Measurements from ENCODE around the gene PEAK1. TPM values are rescaled to one million over a fixed set of nuclear protein-coding genes. Genes with fewer than 3 reads are reported as not detected.

PEAK1 gene
- total and polyA plus RNA-seq, 2 donors (not counting 3 experiments of a cell fraction or from before 2014, with no cell fraction given), result 17.9 to 91.9 TPM

DNA sequence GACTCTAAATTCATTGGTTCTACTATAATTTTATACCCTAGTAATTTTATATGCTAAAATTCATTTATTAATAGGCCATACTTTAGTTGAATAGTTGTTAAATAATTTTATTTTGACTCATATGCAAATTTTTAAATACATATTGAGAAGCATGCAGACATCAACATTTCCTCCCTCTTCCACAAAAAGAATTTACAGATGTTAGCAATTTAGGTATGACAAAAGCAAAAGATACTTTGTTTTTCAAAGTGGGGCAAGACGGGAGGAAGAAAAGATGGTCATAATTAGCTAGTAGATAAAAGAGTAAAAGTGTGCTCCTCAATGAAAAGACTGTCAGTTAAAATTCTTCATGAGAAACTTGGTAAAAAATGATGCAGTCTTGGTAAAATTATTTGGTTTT, 200.1 kb downstream of the PEAK1 start:
- H3K9ac ChIP-seq (replicated peaks; ENCODE audit: extremely low read depth, insufficient read depth, low read length), result no peak overlapping the region
- no peaks in the 10 kb centered on the region for H3K36me3 ChIP-seq (ENCODE audit: control insufficient read depth in 2 of 2, extremely low read depth in 1 of 2, insufficient read depth in 2 of 2, low read length in 2 of 2)
- H3K4me2 ChIP-seq (ENCODE audit: insufficient read depth, low read length), result no peak overlapping the region
- TF ChIP-seq JUN (IDR thresholded peaks at IDR 0.05; ENCODE audit: borderline replicate concordance, insufficient read depth, insufficient read length, low read depth) (no peak), FOS (IDR thresholded peaks at IDR 0.05; ENCODE audit: borderline replicate concordance, insufficient read depth, low read length) (no peak), MAX (IDR thresholded peaks at IDR 0.05; ENCODE audit: insufficient read depth, insufficient read length) (no peak), EZH2 (IDR thresholded peaks at IDR 0.05; ENCODE audit: borderline replicate concordance, low read depth, low read length, severe bottlenecking) (no peak), POLR2A (IDR thresholded peaks at IDR 0.05; ENCODE audit: low read depth, low read length) (no peak), GATA2 (IDR thresholded peaks at IDR 0.05; ENCODE audit: insufficient read depth, insufficient read length, low read depth, low read length) (no peak), MYC (IDR thresholded peaks at IDR 0.05; ENCODE audit: low read depth, low read length) (no peak), POLR2AphosphoS5 (IDR thresholded peaks at IDR 0.05; ENCODE audit: insufficient read depth, low read depth, low read length) (no peak)
- TF ChIP-seq, protein P1, sequence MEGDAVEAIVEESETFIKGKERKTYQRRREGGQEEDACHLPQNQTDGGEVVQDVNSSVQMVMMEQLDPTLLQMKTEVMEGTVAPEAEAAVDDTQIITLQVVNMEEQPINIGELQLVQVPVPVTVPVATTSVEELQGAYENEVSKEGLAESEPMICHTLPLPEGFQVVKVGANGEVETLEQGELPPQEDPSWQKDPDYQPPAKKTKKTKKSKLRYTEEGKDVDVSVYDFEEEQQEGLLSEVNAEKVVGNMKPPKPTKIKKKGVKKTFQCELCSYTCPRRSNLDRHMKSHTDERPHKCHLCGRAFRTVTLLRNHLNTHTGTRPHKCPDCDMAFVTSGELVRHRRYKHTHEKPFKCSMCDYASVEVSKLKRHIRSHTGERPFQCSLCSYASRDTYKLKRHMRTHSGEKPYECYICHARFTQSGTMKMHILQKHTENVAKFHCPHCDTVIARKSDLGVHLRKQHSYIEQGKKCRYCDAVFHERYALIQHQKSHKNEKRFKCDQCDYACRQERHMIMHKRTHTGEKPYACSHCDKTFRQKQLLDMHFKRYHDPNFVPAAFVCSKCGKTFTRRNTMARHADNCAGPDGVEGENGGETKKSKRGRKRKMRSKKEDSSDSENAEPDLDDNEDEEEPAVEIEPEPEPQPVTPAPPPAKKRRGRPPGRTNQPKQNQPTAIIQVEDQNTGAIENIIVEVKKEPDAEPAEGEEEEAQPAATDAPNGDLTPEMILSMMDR (IDR thresholded peaks at IDR 0.05; ENCODE audit: extremely low read depth in 1 of 2, insufficient read depth in 1 of 2, low read depth in 1 of 2, low read length in 2 of 2), result no peak
- CTCF ChIA-PET, result interaction anchor here (1.2 kb wide), 1 partner anchor 324 kb away, joined by 3 read pairs; no protein-coding TSS in a partner anchor
- DNase-seq (ENCODE audit: low read depth, low spot score) (no peak), FAIRE-seq (no peak)
- H3K4me3 ChIP-seq (replicated peaks in 1 of 3; ENCODE audit: insufficient read depth in 1 of 3, low read depth in 1 of 3, low read length in 3 of 3), result no peak overlapping the region
- H2AFZ ChIP-seq (ENCODE audit: low read depth, low read length), result no peak overlapping the region
- no peaks in the 10 kb centered on the region for H4K20me1 ChIP-seq (replicated peaks; ENCODE audit: control insufficient read depth, extremely low read depth, insufficient read depth, low read length)
- dilution Hi-C loops (cut with MboI; ENCODE audit: extremely low pct_ligation_motif_present, low sequenced_read_pairs), result no loop called here
- intact Hi-C loops (cut with micrococcal nuclease), result no loop called here
- H3K79me2 ChIP-seq (ENCODE audit: control insufficient read depth, insufficient read depth, low read length), result no peaks in the 10 kb centered on the region
- H3K9me3 ChIP-seq (replicated peaks; ENCODE audit: control insufficient read depth, insufficient read depth, low read length), result no peaks in the 10 kb centered on the region
- H3K4me1 ChIP-seq (ENCODE audit: control insufficient read depth, extremely low read depth, insufficient read depth, low read length), result peaks cover 15% of the 10 kb centered on the region
- no peaks in the 10 kb centered on the region for H3K9me1 ChIP-seq (replicated peaks; ENCODE audit: control insufficient read depth, extremely low read depth, insufficient read depth, low read length)
- no TSS peak for BruUV-seq (replicated peaks)
- no peak overlapping the region for H3K27ac ChIP-seq (ENCODE audit: insufficient read depth, low read depth, low read length)
- H3K27me3 ChIP-seq (ENCODE audit: control insufficient read depth in 2 of 2, insufficient read depth in 2 of 2, low read length in 2 of 2), result no peaks in the 10 kb centered on the region
- POLR2A ChIA-PET, result no interaction called here
